HCT116 (cell line): ENCODE data around the gene PLPP6. TPM values are rescaled to one million over a fixed set of nuclear protein-coding genes. Genes with fewer than 3 reads are reported as not detected.

Experiments
- ATAC-seq: fragments of 200-7000 bp; cut with Tn5 transposase; 2 replicates; pipeline ENCODE4 v1.9.1; 2020; ENCODE audit warnings: mild to moderate bottlenecking, moderate library complexity
- BruUV-seq: library from RNA; stranded (reverse); fragments of 400-500 nt; replicated peaks from 2 replicates; lab custom pipeline; 2021; lab: Mats Ljungman, UMichigan
- CTCF ChIA-PET: fragments of 300-600 bp; sonication (Branson Sonifier 250); formaldehyde crosslinking; loops from one replicate; lab custom pipeline; 2021; ENCODE audit warnings: antibody characterized with exemption; lab: Charles Lee
- POLR2A ChIA-PET: fragments of 300-600, 350-600 bp; sonication (Branson Sonifier 250); formaldehyde crosslinking; loops from one replicate; lab custom pipeline; 2021; ENCODE audit warnings: antibody characterized with exemption; lab: Charles Lee
- RAD21 ChIA-PET, 2 experiments: fragments of 300-600 bp; sonication (Branson Sonifier 250); formaldehyde crosslinking; loops; one replicate each; lab custom pipeline; 2023; ENCODE audit warnings: low total read pairs in 2 of 2; ENCODE audit not compliant: uncharacterized antibody in 2 of 2, unreplicated experiment in 2 of 2, low non-redundant PET in 1 of 2; lab: Charles Lee
- DNase-seq: peaks from one replicate; pipeline ENCODE4 v3.0.0-alpha.2; 2010; ENCODE audit warnings: low read depth, low spot score
- H2AFZ ChIP-seq: fragments of 200-600 bp; shearing (Covaris generic), sonication (generic); 2 replicates; pipeline ENCODE4 v1.6.1; 2017; ENCODE audit warnings: low read depth, mixed run types, mixed read lengths, antibody characterized with exemption, low read length; ENCODE audit not compliant: poor library complexity, severe bottlenecking
- H3K27ac ChIP-seq: 2 replicates; pipeline ENCODE4 v1.5.1; 2012; ENCODE audit warnings: low read depth, low read length
- H3K27me3 ChIP-seq: fragments of 200-600 bp; sonication (generic); 2 replicates; pipeline ENCODE4 v1.6.1; 2016; ENCODE audit warnings: mixed run types, low read length, mixed read lengths; ENCODE audit not compliant: insufficient read depth
- H3K36me3 ChIP-seq, 2 experiments: fragments of 200-500 bp in 1 of 2; fragments of 200-600 bp in 1 of 2; sonication (Bioruptor generic) in 1 of 2; sonication (generic) in 1 of 2; 2 replicates each; pipeline versions ENCODE4 v1.5.1 to v1.6.1; 2014 to 2016; ENCODE audit warnings: low read length in 2 of 2, inconsistent platforms in 1 of 2, mixed read lengths in 1 of 2, mixed run types in 1 of 2; ENCODE audit not compliant: insufficient read depth in 2 of 2, control insufficient read depth in 1 of 2
- H3K4me1 ChIP-seq, 2 experiments: fragments of 200-600 bp in 1 of 2; sonication (generic) in 1 of 2; 2 replicates each; pipeline versions ENCODE4 v1.5.1 to v1.6.1; 2012 to 2017; ENCODE audit warnings: low read length in 2 of 2, inconsistent platforms in 1 of 2, mild to moderate bottlenecking in 1 of 2, mixed read lengths in 1 of 2, mixed run types in 1 of 2, moderate library complexity in 1 of 2; ENCODE audit not compliant: insufficient read depth in 2 of 2, control insufficient read depth in 1 of 2
- H3K4me2 ChIP-seq: fragments of 200-600 bp; sonication (generic); 2 replicates; pipeline ENCODE4 v1.6.1; 2017; ENCODE audit warnings: mixed run types, low read length, mixed read lengths
- H3K4me3 ChIP-seq, 2 experiments: fragments of 200-600 bp in 1 of 2; sonication (generic) in 1 of 2; replicated peaks in 1 of 2; 2 replicates each; pipeline ENCODE4 v1.5.1; 2011 to 2016; ENCODE audit warnings: low read length in 2 of 2, control low read depth in 1 of 2, low read depth in 1 of 2, mild to moderate bottlenecking in 1 of 2, mixed read lengths in 1 of 2, mixed run types in 1 of 2
- H3K79me2 ChIP-seq: fragments of 200-600 bp; sonication (generic); 2 replicates; pipeline ENCODE4 v1.6.1; 2017; ENCODE audit warnings: mild to moderate bottlenecking, mixed run types, low read length, moderate library complexity, mixed read lengths; ENCODE audit not compliant: insufficient read depth
- H3K9ac ChIP-seq: fragments of 200-600 bp; sonication (generic); 2 replicates; pipeline ENCODE4 v1.6.1; 2016; ENCODE audit warnings: low read length, mixed read lengths
- H3K9me2 ChIP-seq: fragments of 200-600 bp; sonication (generic), shearing (Covaris generic); 2 replicates; pipeline ENCODE4 v1.6.1; 2017; ENCODE audit warnings: mixed run types, mild to moderate bottlenecking, moderate library complexity; ENCODE audit not compliant: insufficient read depth
- H3K9me3 ChIP-seq, 2 experiments: fragments of 200-500 bp in 1 of 2; fragments of 200-600 bp in 1 of 2; sonication (Bioruptor generic) in 1 of 2; sonication (generic) in 1 of 2; 2 replicates each; pipeline ENCODE4 v1.6.1; 2014 to 2017; ENCODE audit warnings: low read length in 2 of 2, mixed read lengths in 2 of 2, inconsistent platforms in 1 of 2, low read depth in 1 of 2, mild to moderate bottlenecking in 1 of 2, mixed run types in 1 of 2, moderate library complexity in 1 of 2; ENCODE audit not compliant: control insufficient read depth in 1 of 2, insufficient read depth in 1 of 2
- H4K20me1 ChIP-seq: fragments of 200-600 bp; sonication (generic), shearing (Covaris generic); 2 replicates; pipeline ENCODE4 v1.6.1; 2017; ENCODE audit warnings: mixed run types, mild to moderate bottlenecking, moderate library complexity; ENCODE audit not compliant: insufficient read depth
- CEBPB ChIP-seq: IDR thresholded peaks from 2 replicates; pipeline ENCODE4 v1.6.1; 2012; ENCODE audit warnings: low read depth
- RAD21 ChIP-seq: IDR thresholded peaks from 2 replicates; pipeline ENCODE4 v1.6.1; 2012; ENCODE audit warnings: low read depth, mild to moderate bottlenecking
- SIN3A ChIP-seq: IDR thresholded peaks from 2 replicates; pipeline ENCODE4 v1.6.1; 2012; ENCODE audit warnings: low read depth
- SP1 ChIP-seq: IDR thresholded peaks from 2 replicates; pipeline ENCODE4 v1.6.1; 2012; ENCODE audit warnings: low read depth
- intact Hi-C: fragments of 100-400 bp; cut with micrococcal nuclease; formaldehyde crosslinking; loops from 2 replicates; pipeline ENCODE4 v1.10.0; 2022
- total RNA-seq: library from RNA; stranded (reverse); gene quantifications from one replicate; pipeline ENCODE4 v1.2.1, GENCODE V29; 2021; ENCODE audit not compliant: unreplicated experiment
- TF ChIP-seq, protein P1 (sequence below): IDR thresholded peaks from 2 replicates; pipeline ENCODE4 v1.6.1; 2012; ENCODE audit warnings: low read depth
- TF ChIP-seq, protein P2 (sequence below), 3 experiments: fragments of 200-600 bp in 1 of 3; sonication (generic) in 1 of 3; IDR thresholded peaks in 2 of 3; conservative IDR thresholded peaks in 1 of 3; 2 replicates each; pipeline ENCODE4 v1.5.1; 2012 to 2017; ENCODE audit warnings: low read depth in 2 of 3, low read length in 2 of 3, antibody characterized with exemption in 1 of 3, borderline replicate concordance in 1 of 3, control low read depth in 1 of 3, mild to moderate bottlenecking in 1 of 3, mixed read lengths in 1 of 3, mixed run types in 1 of 3, moderate library complexity in 1 of 3; ENCODE audit not compliant: insufficient read depth in 1 of 3

The PLPP6 gene
- total RNA-seq, 1 experiment from 2014 or later: 5.0 TPM

DNA sequence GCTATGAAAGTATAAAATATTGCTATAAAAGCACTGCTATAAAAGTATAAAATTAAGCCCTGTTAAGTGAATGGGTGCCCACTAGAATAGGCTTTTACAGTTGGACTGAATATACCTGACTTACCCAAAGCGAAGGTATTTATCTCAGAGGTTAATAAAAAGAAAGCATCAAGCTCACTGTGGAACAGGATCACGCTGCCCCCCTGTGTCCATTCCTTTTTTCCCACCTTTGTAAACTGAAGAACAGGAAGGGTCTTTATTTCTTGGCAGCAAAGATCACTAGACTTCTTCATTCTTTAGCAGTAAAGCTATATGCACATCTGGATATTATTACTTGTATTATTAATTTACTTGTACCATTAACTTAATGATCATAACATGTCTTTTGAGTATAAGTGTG, 22.1 kb upstream of the PLPP6 start:
- Histone ChIP-seq H3K4me3 (no peak overlapping the region), H3K9me2 (no peaks in the 10 kb centered on the region), H3K9ac (no peak overlapping the region), H4K20me1 (no peaks in the 10 kb centered on the region), H3K9me3 (no peaks in the 10 kb centered on the region)
- RAD21 ChIA-PET: interaction anchor here (0.9 to 1.6 kb wide), 3 partner anchors 254 to 258 kb away, joined by 4 to 6 read pairs (median 4); no protein-coding TSS in a partner anchor
- TF ChIP-seq CEBPB (no peak), SP1 (no peak), SIN3A (no peak), RAD21 (peak; percentile 81)
- TF ChIP-seq, protein P1, sequence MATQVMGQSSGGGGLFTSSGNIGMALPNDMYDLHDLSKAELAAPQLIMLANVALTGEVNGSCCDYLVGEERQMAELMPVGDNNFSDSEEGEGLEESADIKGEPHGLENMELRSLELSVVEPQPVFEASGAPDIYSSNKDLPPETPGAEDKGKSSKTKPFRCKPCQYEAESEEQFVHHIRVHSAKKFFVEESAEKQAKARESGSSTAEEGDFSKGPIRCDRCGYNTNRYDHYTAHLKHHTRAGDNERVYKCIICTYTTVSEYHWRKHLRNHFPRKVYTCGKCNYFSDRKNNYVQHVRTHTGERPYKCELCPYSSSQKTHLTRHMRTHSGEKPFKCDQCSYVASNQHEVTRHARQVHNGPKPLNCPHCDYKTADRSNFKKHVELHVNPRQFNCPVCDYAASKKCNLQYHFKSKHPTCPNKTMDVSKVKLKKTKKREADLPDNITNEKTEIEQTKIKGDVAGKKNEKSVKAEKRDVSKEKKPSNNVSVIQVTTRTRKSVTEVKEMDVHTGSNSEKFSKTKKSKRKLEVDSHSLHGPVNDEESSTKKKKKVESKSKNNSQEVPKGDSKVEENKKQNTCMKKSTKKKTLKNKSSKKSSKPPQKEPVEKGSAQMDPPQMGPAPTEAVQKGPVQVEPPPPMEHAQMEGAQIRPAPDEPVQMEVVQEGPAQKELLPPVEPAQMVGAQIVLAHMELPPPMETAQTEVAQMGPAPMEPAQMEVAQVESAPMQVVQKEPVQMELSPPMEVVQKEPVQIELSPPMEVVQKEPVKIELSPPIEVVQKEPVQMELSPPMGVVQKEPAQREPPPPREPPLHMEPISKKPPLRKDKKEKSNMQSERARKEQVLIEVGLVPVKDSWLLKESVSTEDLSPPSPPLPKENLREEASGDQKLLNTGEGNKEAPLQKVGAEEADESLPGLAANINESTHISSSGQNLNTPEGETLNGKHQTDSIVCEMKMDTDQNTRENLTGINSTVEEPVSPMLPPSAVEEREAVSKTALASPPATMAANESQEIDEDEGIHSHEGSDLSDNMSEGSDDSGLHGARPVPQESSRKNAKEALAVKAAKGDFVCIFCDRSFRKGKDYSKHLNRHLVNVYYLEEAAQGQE: no peak
- TF ChIP-seq, protein P2, sequence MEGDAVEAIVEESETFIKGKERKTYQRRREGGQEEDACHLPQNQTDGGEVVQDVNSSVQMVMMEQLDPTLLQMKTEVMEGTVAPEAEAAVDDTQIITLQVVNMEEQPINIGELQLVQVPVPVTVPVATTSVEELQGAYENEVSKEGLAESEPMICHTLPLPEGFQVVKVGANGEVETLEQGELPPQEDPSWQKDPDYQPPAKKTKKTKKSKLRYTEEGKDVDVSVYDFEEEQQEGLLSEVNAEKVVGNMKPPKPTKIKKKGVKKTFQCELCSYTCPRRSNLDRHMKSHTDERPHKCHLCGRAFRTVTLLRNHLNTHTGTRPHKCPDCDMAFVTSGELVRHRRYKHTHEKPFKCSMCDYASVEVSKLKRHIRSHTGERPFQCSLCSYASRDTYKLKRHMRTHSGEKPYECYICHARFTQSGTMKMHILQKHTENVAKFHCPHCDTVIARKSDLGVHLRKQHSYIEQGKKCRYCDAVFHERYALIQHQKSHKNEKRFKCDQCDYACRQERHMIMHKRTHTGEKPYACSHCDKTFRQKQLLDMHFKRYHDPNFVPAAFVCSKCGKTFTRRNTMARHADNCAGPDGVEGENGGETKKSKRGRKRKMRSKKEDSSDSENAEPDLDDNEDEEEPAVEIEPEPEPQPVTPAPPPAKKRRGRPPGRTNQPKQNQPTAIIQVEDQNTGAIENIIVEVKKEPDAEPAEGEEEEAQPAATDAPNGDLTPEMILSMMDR (IDR thresholded peaks at IDR 0.05 in 2 of 3, conservative IDR thresholded peaks at IDR 0.05 in 1 of 3; ENCODE audit: borderline replicate concordance in 1 of 3, insufficient read depth in 1 of 3, low read depth in 2 of 3, low read length in 2 of 3): peak; percentile 59 to 74 (median 65); a peak in 5 of 6 replicates
- TF ChIP-seq, all 23 proteins: peak for 2
- Histone ChIP-seq H3K36me3 (no peaks in the 10 kb centered on the region), H3K4me1 (no peaks in the 10 kb centered on the region), H3K27ac (no peak overlapping the region), H2AFZ (no peak overlapping the region), H3K4me2 (no peak overlapping the region), H3K79me2 (no peaks in the 10 kb centered on the region), H3K27me3 (no peaks in the 10 kb centered on the region)
- peak; percentile 31 for DNase-seq
- POLR2A ChIA-PET: interaction anchor here (0.6 kb wide), 1 partner anchor 340 kb away, joined by 4 read pairs; the partner anchor contains the start of gene GLIS3
- peak; percentile 71 for ATAC-seq
- intact Hi-C loops: loop anchor here (1.0 to 5.0 kb wide), 2 partner anchors 258 to 323 kb away; no protein-coding TSS in a partner anchor
- no TSS peak for BruUV-seq
- CTCF ChIA-PET: interaction anchor here (0.7 to 2.3 kb wide), 12 partner anchors 16 to 961 kb away, joined by 3 to 20 read pairs (median 5); partner anchors contain the start of gene PLPP6
